GM19023 (cell line): ENCODE results near the gene POU5F1.

ENCODE experiments used
- ATAC-seq: cut with Tn5 transposase; IDR thresholded peaks from one replicate; pipeline ENCODE4 v1.9.1; 2021; ENCODE audit warnings: mild to moderate bottlenecking, moderate library complexity; ENCODE audit not compliant: unreplicated experiment

POU5F1 gene

GRCh38 chr6:31116661-31117385 is 53.7 kb downstream of the POU5F1 start:
- ATAC-seq, result no peak

GRCh38 chr6:31115941-31116560 is 54.4 kb downstream of the POU5F1 start:
- no peak for ATAC-seq

- no peak for ATAC-seq
Observed at GRCh38 chr6:31114970-31115849, 55.3 kb downstream of the POU5F1 start.

- ATAC-seq, result no peak
Observed at GRCh38 chr6:31114541-31114878, 56.0 kb downstream of the POU5F1 start, which contains the start of gene PSORS1C1. TSS of gene PSORS1C1 (plus strand) at chr6:31114800. CDS start at chr6:31129633, 14,833 bp downstream.
